ENCODE measurements around the gene GRAMD4.

GRAMD4 gene

GRCh38 chr22:46696614-46697013 is 76.4 kb downstream of the GRAMD4 start:
- DNase-seq: no peak

GRCh38 chr22:46697811-46698515 is 77.8 kb downstream of the GRAMD4 start:
- no peak for DNase-seq

DNA sequence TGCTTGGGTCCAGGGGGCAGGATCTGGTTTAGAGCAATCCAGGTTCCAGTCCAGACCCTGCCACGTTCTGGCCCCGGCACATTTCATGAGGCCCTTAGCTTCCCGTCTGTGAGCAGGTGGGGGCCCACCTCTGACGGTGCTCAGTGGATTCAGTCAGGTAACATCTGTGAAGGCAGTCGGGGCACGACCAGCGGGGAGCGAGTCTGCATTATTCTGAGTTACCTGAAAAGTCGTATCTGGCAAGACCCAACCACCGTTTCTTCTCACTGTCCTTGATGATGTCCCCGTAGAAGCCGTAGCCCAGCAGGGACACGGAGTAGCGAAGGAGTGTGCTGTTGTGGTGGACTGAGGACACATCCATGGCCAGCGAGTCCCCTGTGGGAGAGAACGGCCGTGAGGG is 78.9 kb downstream of the GRAMD4 start:
- DNase-seq: no peak

GRCh38 chr22:46701262-46701661 is 81.1 kb downstream of the GRAMD4 start:
- no peak for DNase-seq

GRCh38 chr22:46703171-46703995 is 83.2 kb downstream of the GRAMD4 start:
- no peak for DNase-seq

GRCh38 chr22:46703996-46704370 is 83.8 kb downstream of the GRAMD4 start:
- no peak for DNase-seq

- no peak for DNase-seq
Observed at GRCh38 chr22:46706060-46706459, 85.9 kb downstream of the GRAMD4 start.

DNA sequence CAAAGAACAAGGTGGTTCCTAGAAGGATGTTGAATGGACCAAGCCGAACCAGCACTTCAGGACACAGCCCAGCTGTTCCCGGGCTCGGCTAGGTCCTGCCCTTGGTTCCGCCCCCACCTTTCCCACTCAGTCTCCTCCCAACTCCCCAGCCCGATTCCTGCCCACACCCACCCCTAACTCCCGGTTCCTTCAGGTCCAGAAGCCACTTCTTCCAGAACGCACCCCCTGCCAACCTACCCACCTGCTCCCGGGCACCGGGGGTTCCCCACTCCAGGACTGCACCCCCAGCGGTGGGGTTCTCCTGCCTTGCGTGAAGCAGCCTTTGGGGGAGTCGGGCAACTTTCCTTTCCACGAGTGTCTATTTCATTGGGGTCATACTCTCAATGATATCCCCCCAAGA is 87.1 kb downstream of the GRAMD4 start:
- DNase-seq: no peak

- no peak for DNase-seq
Observed at GRCh38 chr22:46707827-46708570, 87.8 kb downstream of the GRAMD4 start.

GRCh38 chr22:46708766-46709330 is 88.7 kb downstream of the GRAMD4 start:
- no peak for DNase-seq

GRCh38 chr22:46710806-46711205 is 90.6 kb downstream of the GRAMD4 start:
- DNase-seq: no peak

DNA sequence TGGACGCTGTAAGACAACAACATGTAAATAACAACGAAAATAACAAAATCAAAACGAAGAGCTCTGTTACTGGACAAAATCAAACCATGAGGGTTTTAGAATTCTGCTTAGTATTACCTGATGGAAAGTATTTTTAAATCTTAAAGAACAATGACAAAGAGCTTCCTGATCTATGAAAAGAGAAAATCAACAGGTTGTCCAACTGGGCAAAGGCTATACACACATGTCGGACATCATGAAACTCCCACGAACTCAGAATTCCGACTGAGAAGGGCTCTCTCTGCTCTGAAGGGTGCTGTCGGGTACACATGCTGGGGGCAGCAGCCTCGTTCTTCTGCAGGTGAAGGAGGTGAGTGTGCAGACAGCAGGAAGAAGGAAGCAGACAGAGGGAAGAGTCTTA is 92.1 kb downstream of the GRAMD4 start:
- DNase-seq: no peak

GRCh38 chr22:46714550-46714949 is 94.4 kb downstream of the GRAMD4 start:
- no peak for DNase-seq

- no peak for DNase-seq
Observed at GRCh38 chr22:46719921-46720320, 99.7 kb downstream of the GRAMD4 start.

- no peak for DNase-seq
Observed at GRCh38 chr22:46721501-46722085, 101.4 kb downstream of the GRAMD4 start.

DNA sequence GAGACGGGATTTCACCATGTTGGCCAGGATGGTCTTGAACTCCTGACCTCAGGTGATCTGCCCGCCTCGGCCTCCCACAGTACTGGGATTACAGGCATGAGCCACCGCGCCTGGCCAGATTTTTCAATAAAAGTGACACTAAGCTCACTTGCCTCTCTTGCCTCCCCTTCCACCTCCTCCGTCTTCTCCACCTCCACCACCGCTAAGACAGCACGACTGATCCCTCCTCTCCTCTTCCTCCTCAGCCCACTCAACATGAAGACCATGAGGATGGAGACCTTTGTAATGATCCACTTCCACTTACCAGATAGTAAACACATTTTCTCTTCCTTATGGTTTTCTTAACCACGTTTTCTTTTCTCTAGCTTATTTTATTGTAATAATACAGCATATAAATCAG is 103.7 kb downstream of the GRAMD4 start:
- DNase-seq: no peak

DNA sequence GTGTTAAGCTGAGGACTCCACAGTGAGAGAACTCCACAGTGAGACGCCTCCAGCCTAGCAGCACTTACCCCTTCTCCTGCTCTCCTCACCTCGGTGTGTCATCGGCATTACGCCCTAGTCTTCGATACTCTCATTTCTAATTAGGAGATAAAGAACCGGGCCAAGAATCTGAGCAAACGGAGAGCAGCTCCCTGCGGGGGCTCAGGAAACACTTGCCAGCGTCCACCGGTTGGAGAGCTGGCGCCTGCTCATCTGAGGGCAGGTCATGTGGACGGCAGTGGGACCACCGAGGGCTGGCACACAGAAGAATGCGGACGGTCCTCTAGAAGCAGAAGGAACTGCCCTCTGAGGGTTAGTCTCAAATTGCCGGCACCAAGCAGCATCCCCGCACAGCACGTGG is 104.9 kb downstream of the GRAMD4 start:
- no peak for DNase-seq

GRCh38 chr22:46726066-46726985 is 106.1 kb downstream of the GRAMD4 start:
- DNase-seq: peak; percentile 87

GRCh38 chr22:46726986-46727317 is 106.8 kb downstream of the GRAMD4 start:
- DNase-seq: no peak

- no peak for DNase-seq
Observed at GRCh38 chr22:46727813-46728364, 107.7 kb downstream of the GRAMD4 start.

- DNase-seq: no peak
Observed at GRCh38 chr22:46728470-46728869, 108.3 kb downstream of the GRAMD4 start.

Data from NCI-H2029 (cell line).